CD8-positive, alpha-beta memory T cell (primary cell): Measurements from ENCODE around the gene FANCE. TPM values are rescaled to one million over a fixed set of nuclear protein-coding genes. Genes with fewer than 3 reads are reported as not detected.

Source experiments
- CTCF ChIA-PET: fragments of 350-600 bp; sonication (Branson Sonifier 250); formaldehyde crosslinking; loops from one replicate; lab custom pipeline; 2021; ENCODE audit warnings: antibody characterized with exemption; lab: Charles Lee
- POLR2A ChIA-PET: fragments of 350-600 bp; sonication (Branson Sonifier 250); formaldehyde crosslinking; loops from one replicate; lab custom pipeline; 2021; ENCODE audit warnings: antibody characterized with exemption; lab: Charles Lee
- DNase-seq, 5 donors: peaks; one replicate each; pipeline versions ENCODE4 v3.0.0 to v3.0.0-alpha.2; 2020 to 2022; ENCODE audit warnings: mixed read lengths in 1 of 5
- H3K27ac ChIP-seq: one replicate; pipeline ENCODE4 v1.7.0; 2013; ENCODE audit warnings: low read depth, mild to moderate bottlenecking, low read length, moderate library complexity
- H3K27me3 ChIP-seq: 2 replicates; pipeline ENCODE4 v1.7.0; 2013; ENCODE audit warnings: low read length, mild to moderate bottlenecking; ENCODE audit not compliant: insufficient read depth, poor library complexity, severe bottlenecking
- H3K36me3 ChIP-seq: 2 replicates; pipeline ENCODE4 v1.7.0; 2013; ENCODE audit warnings: mild to moderate bottlenecking, low read length, moderate library complexity; ENCODE audit not compliant: insufficient read depth
- H3K4me1 ChIP-seq: 2 replicates; pipeline ENCODE4 v1.7.0; 2013; ENCODE audit warnings: mild to moderate bottlenecking, low read length, moderate library complexity; ENCODE audit not compliant: insufficient read depth
- H3K4me3 ChIP-seq: 2 replicates; pipeline ENCODE4 v1.7.0; 2013; ENCODE audit warnings: mild to moderate bottlenecking, low read length
- H3K9me3 ChIP-seq: 2 replicates; pipeline ENCODE4 v1.7.0; 2013; ENCODE audit warnings: mild to moderate bottlenecking, low read length
- H3K27ac Mint-ChIP-seq, 8 donors: one replicate each; pipeline ENCODE4 v1.8.0; 2020 to 2021; ENCODE audit warnings: mixed read lengths in 8 of 8, mild to moderate bottlenecking in 6 of 8, inconsistent platforms in 3 of 8, moderate library complexity in 3 of 8
- H3K27me3 Mint-ChIP-seq, 2 donors: one replicate each; pipeline ENCODE4 v1.8.0; 2020 to 2021; ENCODE audit warnings: mixed read lengths in 2 of 2, mild to moderate bottlenecking in 1 of 2, moderate library complexity in 1 of 2
- H3K36me3 Mint-ChIP-seq, 3 donors: one replicate each; pipeline ENCODE4 v1.8.0; 2020 to 2021; ENCODE audit warnings: mixed read lengths in 3 of 3, inconsistent platforms in 1 of 3, mild to moderate bottlenecking in 1 of 3
- H3K4me1 Mint-ChIP-seq, 3 donors: one replicate each; pipeline ENCODE4 v1.8.0; 2020 to 2021; ENCODE audit warnings: mixed read lengths in 3 of 3, inconsistent platforms in 1 of 3, mild to moderate bottlenecking in 1 of 3
- H3K4me3 Mint-ChIP-seq, 7 donors: one replicate each; pipeline ENCODE4 v1.8.0; 2020 to 2021; ENCODE audit warnings: mixed read lengths in 7 of 7, mild to moderate bottlenecking in 6 of 7, moderate library complexity in 4 of 7, inconsistent platforms in 2 of 7
- H3K9me3 Mint-ChIP-seq, 5 donors: one replicate each; pipeline ENCODE4 v1.8.0; 2020 to 2022; ENCODE audit warnings: mixed read lengths in 5 of 5, mild to moderate bottlenecking in 3 of 5, moderate library complexity in 2 of 5, inconsistent platforms in 1 of 5
- polyA plus RNA-seq: library from polyadenylated mRNA; unstranded; fragments of 300-500 nt; fragmentation: Illumina TruSeq; gene quantifications from one replicate; pipeline ENCODE4 v1.2.3, GENCODE V29; 2021
- total RNA-seq, 2 experiments: library from RNA; stranded (reverse); gene quantifications; one replicate each; pipeline ENCODE4 v1.2.3, GENCODE V29; 2021

The FANCE gene
- total and polyA plus RNA-seq, 3 experiments from 2014 or later: 6.5 to 27.5 (median 23.6) TPM

GRCh38 chr6:35505999-35506412 lies 53.9 kb downstream of the FANCE start:
- ChIA-PET CTCF (no interaction called here), POLR2A (no interaction called here)
- Mint-ChIP-seq H3K4me1 (no peaks in the 10 kb centered on the region), H3K9me3 (no peaks in the 10 kb centered on the region), H3K4me3 (no peak overlapping the region), H3K27me3 (peaks cover 14 to 28% of the 10 kb centered on the region in 2 donors), H3K36me3 (no peaks in the 10 kb centered on the region), H3K27ac (no peak overlapping the region)
- no peak for DNase-seq
- H3K36me3 ChIP-seq: no peaks in the 10 kb centered on the region
- no peaks in the 10 kb centered on the region for H3K4me1 ChIP-seq
- no peak overlapping the region for H3K27ac ChIP-seq
- no peaks in the 10 kb centered on the region for H3K9me3 ChIP-seq
- peaks cover 6% of the 10 kb centered on the region for H3K27me3 ChIP-seq
- no peak overlapping the region for H3K4me3 ChIP-seq

- no peaks in the 10 kb centered on the region for H3K4me1 Mint-ChIP-seq
Observed at GRCh38 chr6:35506536-35506935, 54.4 kb downstream of the FANCE start.

GRCh38 chr6:35507221-35507620 lies 55.1 kb downstream of the FANCE start:
- no peaks in the 10 kb centered on the region for H3K36me3 Mint-ChIP-seq
- ChIA-PET CTCF (interaction anchor here (1.2 kb wide), 1 partner anchor 45 kb away, joined by 4 read pairs; no protein-coding TSS in a partner anchor), POLR2A (no interaction called here)

More at GRCh38 chr6:35506536-35506935, 54.4 kb downstream of the FANCE start:
- ChIA-PET POLR2A (no interaction called here), CTCF (interaction anchor here (1.2 kb wide), 1 partner anchor 45 kb away, joined by 4 read pairs; no protein-coding TSS in a partner anchor)
- DNase-seq: no peak
- Histone ChIP-seq H3K36me3 (no peaks in the 10 kb centered on the region), H3K27ac (no peak overlapping the region), H3K27me3 (peaks cover 11% of the 10 kb centered on the region), H3K9me3 (no peaks in the 10 kb centered on the region), H3K4me1 (no peaks in the 10 kb centered on the region), H3K4me3 (no peak overlapping the region)
- Mint-ChIP-seq H3K4me3 (no peak overlapping the region), H3K9me3 (no peaks in the 10 kb centered on the region), H3K36me3 (no peaks in the 10 kb centered on the region), H3K27ac (no peak overlapping the region), H3K27me3 (peaks cover 17 to 29% of the 10 kb centered on the region in 2 donors)

GRCh38 chr6:35508027-35508426 lies 55.9 kb downstream of the FANCE start:
- POLR2A ChIA-PET: interaction anchor here (0.7 kb wide), 1 partner anchor 170 kb away, joined by 3 read pairs; no protein-coding TSS in a partner anchor
- Mint-ChIP-seq H3K27ac (no peak overlapping the region), H3K4me1 (no peaks in the 10 kb centered on the region), H3K27me3 (peaks cover 18 to 24% of the 10 kb centered on the region in 2 donors), H3K36me3 (no peaks in the 10 kb centered on the region), H3K4me3 (no peak overlapping the region), H3K9me3 (no peaks in the 10 kb centered on the region)
- no peak overlapping the region for H3K27ac ChIP-seq
- DNase-seq: no peak
- no peaks in the 10 kb centered on the region for H3K9me3 ChIP-seq
- H3K4me3 ChIP-seq: no peak overlapping the region
- CTCF ChIA-PET: interaction anchor here (1.2 kb wide), 1 partner anchor 44 kb away, joined by 4 read pairs; no protein-coding TSS in a partner anchor
- no peaks in the 10 kb centered on the region for H3K4me1 ChIP-seq
- peaks cover 13% of the 10 kb centered on the region for H3K27me3 ChIP-seq
- H3K36me3 ChIP-seq: no peaks in the 10 kb centered on the region

More at GRCh38 chr6:35507221-35507620, 55.1 kb downstream of the FANCE start:
- peaks cover 13% of the 10 kb centered on the region for H3K27me3 ChIP-seq
- Mint-ChIP-seq H3K27me3 (peaks cover 19 to 25% of the 10 kb centered on the region in 2 donors), H3K4me1 (no peaks in the 10 kb centered on the region), H3K9me3 (no peaks in the 10 kb centered on the region), H3K27ac (no peak overlapping the region), H3K4me3 (no peak overlapping the region)
- H3K27ac ChIP-seq: no peak overlapping the region
- H3K9me3 ChIP-seq: no peaks in the 10 kb centered on the region
- no peak overlapping the region for H3K4me3 ChIP-seq
- no peaks in the 10 kb centered on the region for H3K36me3 ChIP-seq
- H3K4me1 ChIP-seq: no peaks in the 10 kb centered on the region
- DNase-seq: no peak

- peaks cover 18 to 26% of the 10 kb centered on the region in 2 donors for H3K27me3 Mint-ChIP-seq
- no peaks in the 10 kb centered on the region for H3K9me3 ChIP-seq
- CTCF ChIA-PET: no interaction called here
- POLR2A ChIA-PET: interaction anchor here (0.7 kb wide), 1 partner anchor 169 kb away, joined by 3 read pairs; no protein-coding TSS in a partner anchor
- H3K4me1 Mint-ChIP-seq: no peaks in the 10 kb centered on the region
- DNase-seq: no peak
- no peak overlapping the region for H3K27ac ChIP-seq
- H3K27ac Mint-ChIP-seq: no peak overlapping the region
- no peak overlapping the region for H3K4me3 ChIP-seq
- no peaks in the 10 kb centered on the region for H3K9me3 Mint-ChIP-seq
- no peak overlapping the region for H3K4me3 Mint-ChIP-seq
- peaks cover 13% of the 10 kb centered on the region for H3K27me3 ChIP-seq
- no peaks in the 10 kb centered on the region for H3K36me3 Mint-ChIP-seq
- no peaks in the 10 kb centered on the region for H3K4me1 ChIP-seq
- no peaks in the 10 kb centered on the region for H3K36me3 ChIP-seq
Observed at GRCh38 chr6:35508542-35508941, 56.4 kb downstream of the FANCE start.

- Mint-ChIP-seq H3K36me3 (peaks cover 0 to 3% (median 0%) of the 10 kb centered on the region in 3 donors), H3K27ac (peak overlapping the region in 1 of 8 donors; percentile 22), H3K9me3 (no peaks in the 10 kb centered on the region), H3K4me3 (no peak overlapping the region), H3K27me3 (peaks cover 18 to 25% of the 10 kb centered on the region in 2 donors), H3K4me1 (peaks cover 0 to 2% (median 0%) of the 10 kb centered on the region in 3 donors)
- DNase-seq: no peak
- ChIA-PET CTCF (no interaction called here), POLR2A (no interaction called here)
- H3K4me1 ChIP-seq: no peaks in the 10 kb centered on the region
- H3K27me3 ChIP-seq: peaks cover 13% of the 10 kb centered on the region
- H3K36me3 ChIP-seq: no peaks in the 10 kb centered on the region
- H3K4me3 ChIP-seq: no peak overlapping the region
- no peak overlapping the region for H3K27ac ChIP-seq
- H3K9me3 ChIP-seq: no peaks in the 10 kb centered on the region
Observed at GRCh38 chr6:35510916-35511561, 58.9 kb downstream of the FANCE start.

- DNase-seq: no peak
- Mint-ChIP-seq H3K4me1 (peaks cover 0 to 2% (median under 1%) of the 10 kb centered on the region in 3 donors), H3K4me3 (no peak overlapping the region), H3K27ac (no peak overlapping the region), H3K27me3 (peaks cover 18 to 21% of the 10 kb centered on the region in 2 donors), H3K36me3 (peaks cover 0 to 3% (median 0%) of the 10 kb centered on the region in 3 donors), H3K9me3 (no peaks in the 10 kb centered on the region)
- H3K4me1 ChIP-seq: no peaks in the 10 kb centered on the region
- H3K9me3 ChIP-seq: no peaks in the 10 kb centered on the region
- no peaks in the 10 kb centered on the region for H3K36me3 ChIP-seq
- H3K27ac ChIP-seq: no peak overlapping the region
- ChIA-PET CTCF (no interaction called here), POLR2A (no interaction called here)
- peaks cover 13% of the 10 kb centered on the region for H3K27me3 ChIP-seq
- H3K4me3 ChIP-seq: no peak overlapping the region
Observed at GRCh38 chr6:35511562-35511941, 59.4 kb downstream of the FANCE start.

GRCh38 chr6:35512006-35512405 lies 59.9 kb downstream of the FANCE start:
- Histone ChIP-seq H3K4me3 (no peak overlapping the region), H3K36me3 (no peaks in the 10 kb centered on the region), H3K9me3 (no peaks in the 10 kb centered on the region), H3K27me3 (peaks cover 13% of the 10 kb centered on the region), H3K27ac (no peak overlapping the region), H3K4me1 (no peaks in the 10 kb centered on the region)
- peaks cover 18 to 21% of the 10 kb centered on the region in 2 donors for H3K27me3 Mint-ChIP-seq
- no peak overlapping the region for H3K4me3 Mint-ChIP-seq
- H3K4me1 Mint-ChIP-seq: peaks cover 0 to 2% (median 2%) of the 10 kb centered on the region in 3 donors
- H3K36me3 Mint-ChIP-seq: peaks cover 0 to 3% (median 0%) of the 10 kb centered on the region in 3 donors
- H3K9me3 Mint-ChIP-seq: no peaks in the 10 kb centered on the region
- POLR2A ChIA-PET: no interaction called here
- H3K27ac Mint-ChIP-seq: no peak overlapping the region
- CTCF ChIA-PET: no interaction called here
- no peak for DNase-seq
